ENCODE data around the gene CC2D2B. TPM values are rescaled to one million over a fixed set of nuclear protein-coding genes. Genes with fewer than 3 reads are reported as not detected.

Gene CC2D2B
- total RNA-seq, 2 experiments from 2014 or later = 4.1 TPM; not detected in 1

GRCh38 chr10:95876756-95877155, 31.0 kb upstream of the CC2D2B start:
- TF ChIP-seq CTCF (conservative IDR thresholded peaks at IDR 0.05; ENCODE audit: low read length) (no peak), EZH2phosphoT487 (IDR thresholded peaks at IDR 0.05; ENCODE audit: borderline replicate concordance, low read depth, low read length) (no peak)
- intact Hi-C loops (cut with micrococcal nuclease; ENCODE audit: unreplicated experiment) = no loop called here
- Histone ChIP-seq H3K9me2 (ENCODE audit: insufficient read depth, low read length) (no peaks in the 10 kb centered on the region), H3K79me2 (ENCODE audit: insufficient read depth, low read depth, low read length) (no peaks in the 10 kb centered on the region), H3K36me3 (ENCODE audit: insufficient read depth, low read length) (no peaks in the 10 kb centered on the region), H4K20me1 (ENCODE audit: insufficient read depth, low read length) (no peaks in the 10 kb centered on the region), H3K4me2 (ENCODE audit: low read length) (no peak overlapping the region), H3K4me3 (ENCODE audit: low read depth, low read length, poor library complexity, severe bottlenecking) (no peak overlapping the region), H3K4me1 (ENCODE audit: insufficient read depth, low read length, poor library complexity, severe bottlenecking) (no peaks in the 10 kb centered on the region), H3K27ac (ENCODE audit: low read depth, low read length, poor library complexity, severe bottlenecking) (no peak overlapping the region), H3K9me3 (ENCODE audit: low read length) (no peaks in the 10 kb centered on the region; the same call in 1 of the 2 replicates), H2AFZ (ENCODE audit: low read length) (no peak overlapping the region)
- POLR2A ChIA-PET = no interaction called here
- DNase-seq (ENCODE audit: low spot score) = no peak
- BruUV-seq (replicated peaks) = no TSS peak
- CTCF ChIA-PET (ENCODE audit: unreplicated experiment) = no interaction called here

DNA sequence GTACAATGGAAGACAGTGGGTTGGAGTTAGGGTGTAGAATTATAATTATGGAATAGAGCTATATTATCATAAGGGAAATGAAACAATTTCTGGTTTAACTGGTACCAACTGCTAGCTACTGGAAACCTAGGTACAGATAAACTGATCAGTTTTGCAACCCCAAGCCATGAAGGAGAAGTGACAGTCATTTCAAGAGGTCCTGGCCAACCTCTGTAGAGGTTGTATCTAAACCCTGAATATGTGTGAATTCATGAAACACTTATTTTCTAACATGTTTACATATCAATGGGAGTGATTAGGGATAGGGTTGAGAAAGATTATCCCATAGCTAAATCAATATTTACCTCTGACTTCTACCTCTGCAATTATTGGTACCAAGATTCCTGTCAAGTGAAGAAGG, 29.9 kb upstream of the CC2D2B start:
- CTCF ChIA-PET (ENCODE audit: unreplicated experiment) = no interaction called here
- TF ChIP-seq CTCF (conservative IDR thresholded peaks at IDR 0.05; ENCODE audit: low read length) = no peak
- TF ChIP-seq EZH2phosphoT487 (IDR thresholded peaks at IDR 0.05; ENCODE audit: borderline replicate concordance, low read depth, low read length) = no peak
- no peak overlapping the region for H3K4me2 ChIP-seq (ENCODE audit: low read length)
- H3K79me2 ChIP-seq (ENCODE audit: insufficient read depth, low read depth, low read length) = no peaks in the 10 kb centered on the region
- intact Hi-C loops (cut with micrococcal nuclease; ENCODE audit: unreplicated experiment) = no loop called here
- H3K9me3 ChIP-seq (ENCODE audit: low read length) = no peaks in the 10 kb centered on the region; the same call in 1 of the 2 replicates
- no peak overlapping the region for H3K27ac ChIP-seq (ENCODE audit: low read depth, low read length, poor library complexity, severe bottlenecking)
- H2AFZ ChIP-seq (ENCODE audit: low read length) = no peak overlapping the region
- H4K20me1 ChIP-seq (ENCODE audit: insufficient read depth, low read length) = no peaks in the 10 kb centered on the region
- no peaks in the 10 kb centered on the region for H3K4me1 ChIP-seq (ENCODE audit: insufficient read depth, low read length, poor library complexity, severe bottlenecking)
- no peak for DNase-seq (ENCODE audit: low spot score)
- H3K9me2 ChIP-seq (ENCODE audit: insufficient read depth, low read length) = no peaks in the 10 kb centered on the region
- POLR2A ChIA-PET = interaction anchor here (0.6 to 1.2 kb wide), 2 partner anchors 24 to 199 kb away, joined by 3 to 4 read pairs; no protein-coding TSS in a partner anchor
- H3K4me3 ChIP-seq (ENCODE audit: low read depth, low read length, poor library complexity, severe bottlenecking) = no peak overlapping the region
- H3K36me3 ChIP-seq (ENCODE audit: insufficient read depth, low read length) = no peaks in the 10 kb centered on the region
- BruUV-seq (replicated peaks) = no TSS peak

DNA sequence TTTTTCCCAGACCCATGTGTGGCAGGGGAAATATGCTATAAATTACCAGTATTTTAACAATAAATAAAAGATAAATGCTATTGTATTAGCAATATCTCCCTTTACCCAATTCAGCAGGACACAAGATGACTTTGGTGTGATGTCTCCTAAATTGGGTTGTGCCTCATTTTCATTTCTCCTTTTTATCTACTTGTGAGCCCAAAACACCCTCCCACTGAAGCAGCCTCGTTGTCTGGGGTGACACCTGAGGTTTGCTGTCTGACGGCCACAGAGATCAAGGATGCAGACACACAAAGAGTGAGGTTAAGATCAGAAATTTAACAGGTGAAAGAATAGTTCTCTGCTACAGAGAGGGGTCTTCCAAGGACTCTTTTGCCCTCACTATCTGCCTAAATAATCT, 27.1 kb upstream of the CC2D2B start:
- H3K4me1 ChIP-seq (ENCODE audit: insufficient read depth, low read length, poor library complexity, severe bottlenecking) = no peaks in the 10 kb centered on the region
- POLR2A ChIA-PET = interaction anchor here (1.0 kb wide), 1 partner anchor 70 kb away, joined by 3 read pairs; no protein-coding TSS in a partner anchor

More for the DNA sequence above, 27.1 kb upstream of the CC2D2B start:
- H3K4me3 ChIP-seq (ENCODE audit: low read depth, low read length, poor library complexity, severe bottlenecking) = no peak overlapping the region
- intact Hi-C loops (cut with micrococcal nuclease; ENCODE audit: unreplicated experiment) = no loop called here
- CTCF ChIA-PET (ENCODE audit: unreplicated experiment) = no interaction called here
- BruUV-seq (replicated peaks) = no TSS peak
- no peaks in the 10 kb centered on the region for H3K79me2 ChIP-seq (ENCODE audit: insufficient read depth, low read depth, low read length)
- H3K9me3 ChIP-seq (ENCODE audit: low read length) = no peaks in the 10 kb centered on the region; the same call in 1 of the 2 replicates
- no peaks in the 10 kb centered on the region for H3K36me3 ChIP-seq (ENCODE audit: insufficient read depth, low read length)
- H4K20me1 ChIP-seq (ENCODE audit: insufficient read depth, low read length) = no peaks in the 10 kb centered on the region
- no peak overlapping the region for H2AFZ ChIP-seq (ENCODE audit: low read length)
- H3K27ac ChIP-seq (ENCODE audit: low read depth, low read length, poor library complexity, severe bottlenecking) = no peak overlapping the region
- no peak for DNase-seq (ENCODE audit: low spot score)
- H3K4me2 ChIP-seq (ENCODE audit: low read length) = no peak overlapping the region
- TF ChIP-seq CTCF (conservative IDR thresholded peaks at IDR 0.05; ENCODE audit: low read length) = no peak
- no peak for TF ChIP-seq EZH2phosphoT487 (IDR thresholded peaks at IDR 0.05; ENCODE audit: borderline replicate concordance, low read depth, low read length)
- no peaks in the 10 kb centered on the region for H3K9me2 ChIP-seq (ENCODE audit: insufficient read depth, low read length)
